GM19455 (cell line): ENCODE data around the gene GRIK2.
"Not testable (repeated sequence)": the region's sequence is repeated elsewhere in the genome, so short reads cannot be mapped to it uniquely, and the experiment has no call there.

Experiments
- ATAC-seq: cut with Tn5 transposase; IDR thresholded peaks from one replicate; pipeline ENCODE4 v1.9.1; 2021; ENCODE audit not compliant: unreplicated experiment

The GRIK2 gene

DNA sequence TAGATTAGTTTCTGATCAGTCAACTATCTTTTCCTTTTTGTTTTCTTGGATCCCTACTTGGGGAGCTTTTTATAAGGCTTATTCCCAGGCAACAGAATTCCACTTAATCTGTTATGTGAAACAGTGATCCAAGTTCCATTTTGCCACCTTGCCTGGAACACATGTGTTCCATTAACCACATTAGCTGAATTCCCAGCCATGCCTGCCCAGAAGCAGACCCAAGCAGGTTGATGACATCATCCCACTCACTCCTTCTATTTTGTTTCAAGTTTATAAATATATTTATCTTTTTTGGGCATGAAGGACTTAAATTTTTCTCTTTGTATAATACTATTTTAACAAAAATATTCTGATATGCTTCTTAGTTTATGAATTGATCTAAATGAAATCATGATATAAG, 587.4 kb downstream of the GRIK2 start:
- no peak for ATAC-seq

DNA sequence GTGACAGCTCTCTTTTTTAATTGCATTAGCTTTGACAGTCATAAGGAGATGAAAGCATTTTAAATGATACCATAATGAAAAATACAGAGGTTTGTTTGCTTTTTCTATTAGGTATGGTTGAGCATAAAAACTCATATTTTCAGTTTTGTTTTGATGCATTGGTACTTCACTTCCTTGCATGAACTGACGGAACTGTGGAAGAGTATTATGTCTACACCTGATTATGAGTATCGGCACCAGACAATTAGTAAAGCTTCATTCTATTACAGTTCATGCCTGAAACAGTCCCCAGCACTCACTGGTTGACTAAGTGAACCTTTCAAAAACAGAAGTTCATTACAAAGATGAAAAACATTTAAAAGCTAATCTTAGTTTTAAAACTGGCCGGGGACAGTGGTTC, 593.0 kb downstream of the GRIK2 start:
- ATAC-seq: no peak

DNA sequence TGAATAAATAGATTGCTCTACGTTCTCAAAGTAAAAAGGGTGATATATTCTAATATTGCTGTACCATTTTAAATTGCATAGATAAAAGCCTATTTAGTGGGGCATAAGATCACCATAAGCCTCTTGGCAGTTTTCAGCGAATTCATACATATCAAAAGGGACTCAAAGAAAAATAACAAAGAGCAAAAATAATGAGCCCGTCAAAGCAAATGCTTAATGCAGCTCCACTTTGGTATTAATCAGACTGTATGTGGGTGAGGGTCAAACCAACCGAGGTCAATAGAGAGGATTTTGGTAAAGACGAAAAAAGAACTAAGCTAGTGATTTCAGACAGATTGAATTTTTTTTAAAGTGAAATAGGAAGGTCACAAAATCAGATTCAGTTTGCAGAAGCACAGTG, 598.8 kb downstream of the GRIK2 start:
- ATAC-seq: no peak

DNA sequence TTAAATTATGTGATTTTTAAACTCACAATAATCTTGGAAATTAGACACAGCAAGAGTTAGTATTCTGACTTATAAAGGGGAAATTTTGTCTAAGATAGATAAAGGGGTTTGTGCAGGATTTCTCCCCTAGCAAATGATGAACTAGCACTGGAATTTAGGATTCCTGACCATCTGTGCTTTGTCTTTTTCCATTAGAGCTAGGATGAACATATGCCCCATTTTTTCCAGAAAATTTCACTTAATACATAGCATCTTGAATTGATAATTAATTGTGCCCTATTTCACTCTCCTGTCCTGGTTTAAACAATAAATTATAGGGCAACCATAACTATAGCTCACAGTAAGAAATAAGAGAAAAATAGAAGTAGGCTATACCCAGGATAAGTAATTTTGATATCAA, 601.0 kb downstream of the GRIK2 start:
- no peak for ATAC-seq

DNA sequence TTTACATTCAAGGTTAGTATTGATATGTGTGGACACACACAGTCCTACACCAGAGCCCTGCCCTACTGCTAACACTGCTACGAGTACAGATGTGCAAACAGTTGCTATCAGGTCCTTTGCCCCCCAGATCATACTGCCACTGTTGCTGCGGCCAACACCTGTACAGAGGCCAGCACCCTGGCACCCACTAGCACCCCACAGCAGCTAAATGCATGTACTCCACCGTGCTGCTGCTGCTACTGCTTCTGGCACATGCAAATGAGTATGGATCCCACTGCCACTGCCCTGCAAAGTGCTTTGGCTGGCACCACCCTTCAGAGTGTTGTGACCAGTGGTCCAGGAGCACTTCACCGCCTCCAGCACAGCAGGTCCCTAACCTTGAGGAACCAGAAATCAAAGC, 621.9 kb downstream of the GRIK2 start:
- ATAC-seq: no peak

DNA sequence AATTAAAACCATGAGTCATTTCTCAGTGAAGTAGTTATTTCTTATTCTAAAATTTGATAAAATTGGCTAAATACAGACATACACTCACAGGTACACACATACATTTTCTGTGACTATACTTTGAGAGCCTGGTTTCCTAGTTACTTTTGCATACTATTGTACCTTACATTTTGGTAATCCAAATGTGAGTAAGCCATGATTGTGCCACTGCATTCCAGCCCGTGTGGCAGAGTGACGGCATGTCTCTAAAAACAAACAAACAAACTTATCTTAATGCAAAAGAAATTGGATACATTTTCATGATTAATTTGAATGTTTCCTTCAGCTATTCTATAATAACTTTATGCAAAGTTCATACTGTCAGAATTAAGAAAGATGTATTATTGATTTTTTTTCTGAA, 628.8 kb downstream of the GRIK2 start:
- no peak for ATAC-seq

DNA sequence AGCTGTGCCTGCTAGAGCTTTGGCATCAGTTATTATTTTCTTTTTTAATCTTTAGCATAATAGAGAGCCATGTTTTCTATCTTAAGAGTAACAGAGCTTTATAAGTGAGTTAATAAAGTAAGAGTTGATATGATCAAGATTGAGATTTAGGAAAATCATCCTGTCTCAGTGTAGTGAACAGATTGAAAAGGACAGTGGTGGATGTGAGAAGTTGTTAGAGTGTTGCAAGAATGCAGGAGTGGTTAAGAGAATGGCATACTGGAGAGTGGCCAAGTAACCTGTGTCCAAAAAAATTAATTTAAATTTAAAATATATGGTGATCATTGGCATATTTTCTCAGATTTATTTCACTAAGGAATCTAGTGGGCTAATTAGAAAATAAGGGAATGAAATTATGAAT, 629.3 kb downstream of the GRIK2 start:
- no peak for ATAC-seq

DNA sequence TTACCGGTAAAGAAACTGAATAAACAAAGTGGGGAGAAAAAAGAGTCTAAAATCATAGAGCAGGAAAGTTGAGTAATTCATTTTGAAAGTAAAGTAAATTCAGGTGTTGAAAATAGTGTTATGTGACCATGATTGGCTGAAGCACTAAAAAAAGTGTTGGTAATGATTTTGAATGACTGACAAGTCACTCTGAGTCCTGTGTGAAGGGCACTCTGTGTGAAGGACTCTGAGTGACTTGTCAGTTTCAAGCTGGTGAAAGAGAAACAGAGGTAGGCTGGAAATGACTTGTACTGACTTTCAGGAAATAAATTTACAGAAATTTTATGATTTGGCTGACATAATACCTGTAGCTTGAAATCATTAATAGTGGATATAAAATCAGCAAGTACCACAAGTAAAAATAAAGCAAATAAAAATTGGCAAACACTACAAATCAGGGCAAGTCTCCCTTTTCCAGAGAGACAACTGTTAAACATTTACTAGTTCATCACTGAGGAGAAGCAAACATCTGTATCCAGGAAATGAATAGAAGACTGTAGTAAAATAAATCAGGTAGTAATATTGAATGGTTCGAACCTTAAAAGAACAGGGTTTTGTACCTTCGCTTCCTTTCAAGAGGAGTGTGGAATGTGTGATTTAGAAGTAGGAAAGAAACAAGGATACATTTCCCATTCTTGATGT, 630.6 kb downstream of the GRIK2 start:
- no peak for ATAC-seq

DNA sequence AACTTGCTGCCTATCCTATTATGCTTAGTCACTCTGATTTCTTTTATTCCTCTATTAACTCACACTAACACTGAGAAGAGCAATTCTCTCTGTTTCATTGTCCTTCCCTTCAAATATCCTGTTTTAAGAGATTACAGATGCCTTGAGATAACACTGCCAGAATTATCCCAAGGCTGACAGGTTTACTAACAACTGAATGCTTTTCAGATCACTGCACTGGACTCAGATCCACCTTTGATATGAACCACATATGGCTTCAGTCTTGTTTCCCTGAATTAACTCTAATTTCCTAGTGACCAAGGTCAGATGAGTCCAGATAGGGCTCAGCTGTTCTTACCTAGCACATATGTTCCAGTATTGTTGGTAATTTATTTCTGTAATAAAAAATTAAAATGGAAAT, 633.1 kb downstream of the GRIK2 start:
- no peak for ATAC-seq

DNA sequence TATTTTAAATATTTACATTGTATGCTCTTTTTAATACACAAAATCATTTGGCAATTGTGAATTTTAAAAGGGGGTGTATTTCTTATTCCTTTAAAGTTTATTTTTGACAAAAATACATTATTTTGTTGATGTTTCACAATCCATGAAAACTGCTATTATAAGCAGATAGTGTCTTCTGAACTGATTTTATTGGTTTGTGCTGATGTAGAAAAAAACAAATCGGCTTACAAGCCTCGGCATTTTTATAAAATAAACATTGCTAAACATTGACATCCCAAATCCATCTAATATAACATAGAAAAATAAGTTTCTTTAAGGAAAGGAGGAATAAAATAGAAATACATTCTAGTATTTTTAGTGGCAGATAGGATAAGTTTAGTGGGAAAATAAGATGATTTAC, 634.7 kb downstream of the GRIK2 start:
- ATAC-seq: no peak

DNA sequence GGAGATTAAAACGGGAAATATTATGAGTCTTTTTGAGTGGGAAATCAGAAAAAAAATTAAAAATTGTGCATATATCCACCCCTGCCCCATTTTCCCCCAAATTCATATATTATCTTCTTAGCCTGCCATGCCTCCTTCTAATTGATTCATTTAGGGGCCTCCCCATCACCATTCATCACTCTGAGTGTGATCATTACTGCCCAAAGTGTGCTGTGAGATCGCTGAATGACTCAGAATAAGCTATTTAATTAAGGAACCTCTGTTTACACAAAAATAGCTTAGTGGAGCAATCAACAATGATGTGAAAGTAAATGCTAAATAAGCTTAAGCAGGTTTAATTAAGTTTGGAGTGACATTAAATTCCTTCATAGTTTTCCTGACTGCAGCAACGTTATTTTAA, 645.5 kb downstream of the GRIK2 start:
- ATAC-seq: no peak

DNA sequence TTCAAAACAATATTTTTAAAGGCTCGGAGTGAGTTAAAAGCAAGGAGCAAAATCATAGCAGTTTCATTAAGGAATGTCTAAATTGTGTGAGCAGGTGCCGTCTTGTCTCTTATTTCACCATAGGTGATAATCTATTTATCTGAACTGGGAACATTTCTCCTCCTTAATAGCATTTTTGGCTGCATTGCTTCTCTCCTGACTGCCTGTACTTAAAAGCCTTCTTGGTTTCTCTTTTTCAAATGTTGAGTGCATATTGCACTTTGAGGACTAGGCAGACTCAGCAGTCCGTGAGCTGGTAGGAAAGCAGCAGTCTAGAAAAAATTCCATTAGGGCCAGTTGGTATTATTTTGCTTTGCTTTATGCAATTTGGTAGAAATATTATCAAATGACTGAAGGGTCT, 645.9 kb downstream of the GRIK2 start:
- ATAC-seq: no peak

DNA sequence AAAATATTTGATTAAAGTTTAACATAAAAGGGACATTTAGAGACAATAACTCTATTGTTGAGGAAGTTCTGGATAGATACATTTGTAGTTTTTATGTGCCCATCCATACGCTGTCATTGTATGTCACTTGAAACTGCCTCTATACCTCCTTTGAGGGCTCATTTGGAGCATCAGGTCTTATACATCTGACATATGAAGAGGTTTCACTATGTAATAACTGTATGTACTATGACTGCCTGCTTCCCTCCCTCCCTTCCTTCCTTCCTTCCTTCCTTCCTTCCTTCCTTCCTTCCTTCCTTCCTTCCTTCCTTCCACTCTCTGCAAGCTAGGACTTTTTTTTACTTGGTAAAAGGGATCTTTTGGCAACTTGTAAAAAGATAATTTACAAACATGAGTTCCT, 657.5 kb downstream of the GRIK2 start:
- no peak for ATAC-seq

DNA sequence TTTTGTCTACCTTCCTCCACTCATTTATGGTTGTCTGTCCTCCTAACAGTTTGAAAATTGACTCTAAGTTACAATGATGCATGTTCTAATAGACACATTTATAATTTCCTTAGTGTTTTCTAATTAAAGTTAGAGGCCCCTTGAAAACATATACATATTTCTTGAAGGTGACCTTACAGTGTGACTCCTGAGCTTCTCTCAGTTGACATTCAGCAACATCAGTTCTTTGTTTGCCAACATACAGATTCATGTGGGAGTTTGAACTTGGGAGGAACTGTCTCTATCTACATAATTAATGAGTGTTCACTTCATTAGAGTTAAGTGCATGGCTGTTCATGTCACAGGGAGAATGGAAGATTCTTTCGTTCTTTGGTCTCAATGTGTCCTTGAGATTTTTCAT, 658.2 kb downstream of the GRIK2 start:
- ATAC-seq: no peak

DNA sequence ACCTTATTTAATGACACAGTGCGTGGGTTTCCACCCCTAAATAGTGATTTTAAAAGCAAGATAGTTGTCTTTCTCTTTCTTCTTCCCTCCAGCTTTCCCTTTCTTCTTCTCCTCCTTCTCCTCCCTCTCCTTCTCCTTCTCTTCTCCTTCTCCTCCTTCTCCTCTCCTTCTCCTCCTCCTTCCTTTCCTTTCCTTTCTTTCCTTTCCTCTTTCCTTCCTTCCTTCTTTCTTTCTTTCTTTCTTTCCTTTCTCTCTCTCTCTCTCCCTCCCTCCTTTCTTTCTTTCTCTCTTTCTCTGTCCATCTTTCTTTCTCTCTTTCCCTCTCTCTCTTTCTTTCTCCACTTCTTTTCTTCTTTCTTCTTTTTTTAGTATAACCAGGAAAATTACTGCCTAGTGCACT, 670.6 kb downstream of the GRIK2 start:
- no peak for ATAC-seq

DNA sequence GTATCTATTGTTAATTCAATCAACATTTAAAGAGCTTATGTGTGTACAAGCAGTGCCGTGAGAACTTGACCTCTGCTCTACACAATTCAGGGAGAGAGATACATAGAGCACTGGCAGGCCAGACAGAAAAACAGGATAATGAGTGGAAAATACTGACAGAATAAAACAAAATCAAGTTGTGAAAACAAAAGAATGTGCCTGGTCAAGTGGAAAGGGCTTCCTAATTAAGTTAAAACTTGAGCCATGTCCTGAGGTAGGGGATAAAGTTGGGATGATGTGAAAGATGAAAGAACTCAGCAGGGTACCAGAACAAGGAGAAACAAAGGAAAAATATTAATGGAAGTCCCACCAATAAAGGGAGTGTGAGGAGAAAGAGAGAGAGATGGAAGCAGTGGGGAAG, 672.8 kb downstream of the GRIK2 start:
- ATAC-seq: no peak

DNA sequence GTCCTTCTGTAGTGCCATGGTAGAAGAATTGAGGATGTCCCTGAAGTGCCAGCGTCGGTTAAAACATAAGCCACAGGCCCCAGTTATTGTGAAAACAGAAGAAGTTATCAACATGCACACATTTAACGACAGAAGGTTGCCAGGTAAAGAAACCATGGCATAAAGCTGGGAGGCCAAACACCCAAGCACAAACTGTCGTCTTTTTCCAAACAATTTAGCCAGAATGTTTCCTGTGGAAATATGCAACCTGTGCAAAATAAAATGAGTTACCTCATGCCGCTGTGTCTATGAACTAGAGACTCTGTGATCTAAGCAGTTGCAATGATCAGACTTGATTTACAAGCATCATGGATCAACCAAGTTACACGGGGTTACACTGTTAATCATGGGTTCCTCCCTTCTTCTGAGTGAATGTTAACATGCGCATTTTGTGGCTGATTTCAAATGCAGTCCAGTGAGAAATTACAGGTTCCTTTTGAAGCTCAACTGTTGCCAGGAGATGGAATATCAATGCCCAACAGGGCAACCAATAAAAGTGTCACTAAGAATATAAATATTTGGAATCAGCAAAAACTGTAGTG, 674.9 kb downstream of the GRIK2 start:
- no peak for ATAC-seq

DNA sequence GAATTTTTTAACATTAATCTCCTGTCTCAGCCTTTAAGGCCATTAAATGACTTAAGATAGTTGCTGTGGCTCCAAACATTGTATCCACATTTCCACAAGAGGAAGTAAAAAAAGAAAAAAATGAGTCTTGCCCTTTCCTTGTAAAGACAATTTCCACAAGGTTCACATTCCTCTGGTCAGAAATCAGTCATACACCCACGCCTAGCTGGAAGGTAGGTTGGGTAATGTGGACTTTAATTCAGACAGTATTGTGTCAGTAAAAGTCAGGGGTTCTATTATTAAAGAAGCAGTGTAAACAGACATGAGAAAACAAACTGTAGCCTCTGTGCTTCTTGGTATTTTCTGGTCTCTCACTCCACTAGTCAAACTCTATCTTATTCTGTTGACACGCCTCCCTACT, 682.0 kb downstream of the GRIK2 start:
- no peak for ATAC-seq

DNA sequence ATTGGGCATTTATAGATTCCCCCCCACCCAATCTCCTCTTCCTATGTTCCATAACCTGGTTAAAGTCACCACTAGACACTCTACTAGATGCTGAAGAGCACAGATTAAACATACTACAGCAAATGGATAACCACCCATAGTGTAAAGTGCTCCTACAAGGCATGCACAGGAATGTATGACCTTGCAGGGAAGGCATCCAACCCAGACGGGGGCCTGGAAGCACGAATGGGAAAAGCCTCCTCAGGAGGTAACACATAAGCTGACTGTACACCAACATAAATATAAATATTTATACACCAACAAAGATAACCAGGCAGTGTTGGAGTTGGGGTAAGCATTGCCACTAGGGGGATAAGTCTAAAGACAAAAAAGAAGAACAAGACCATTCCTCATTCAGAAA, 691.7 kb downstream of the GRIK2 start:
- no peak for ATAC-seq

DNA sequence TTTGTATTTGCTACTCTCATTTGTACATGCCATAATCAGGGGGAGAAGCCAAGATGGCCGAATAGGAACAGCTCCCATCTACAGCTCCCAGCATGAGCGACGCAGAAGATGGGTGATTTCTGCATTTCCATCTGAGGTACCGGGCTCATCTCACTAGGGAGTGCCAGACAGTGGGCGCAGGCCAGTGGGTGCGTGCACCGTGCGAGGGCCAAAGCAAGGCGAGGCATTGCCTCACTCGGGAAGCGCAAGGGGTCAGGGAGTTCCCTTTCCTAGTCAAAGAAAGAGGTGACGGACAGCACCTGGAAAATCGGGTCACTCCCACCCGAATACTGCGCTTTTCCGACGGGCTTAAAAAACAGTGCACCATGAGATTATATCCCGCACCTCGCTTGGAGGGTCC, 694.7 kb downstream of the GRIK2 start:
- not testable (repeated sequence) for ATAC-seq

DNA sequence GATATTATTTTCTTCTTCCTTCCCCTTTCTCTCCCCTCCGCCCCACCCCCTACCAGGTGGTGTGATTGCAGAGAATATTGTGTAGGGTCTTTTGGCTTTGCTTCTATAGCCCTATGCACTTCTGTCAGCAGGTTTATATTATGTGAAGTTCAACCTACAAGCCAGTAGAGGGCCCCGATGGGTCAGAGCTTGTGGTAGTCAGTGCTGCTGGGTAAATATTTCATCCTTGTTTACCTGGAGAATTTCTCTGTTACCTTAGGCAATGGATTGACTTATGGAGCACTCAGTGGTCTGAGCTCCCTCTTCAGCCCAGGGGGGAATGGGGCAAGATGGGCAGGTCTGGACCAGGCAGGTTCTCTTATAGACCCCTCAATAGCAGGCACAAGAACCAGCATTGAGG, 720.9 kb downstream of the GRIK2 start:
- ATAC-seq: no peak

DNA sequence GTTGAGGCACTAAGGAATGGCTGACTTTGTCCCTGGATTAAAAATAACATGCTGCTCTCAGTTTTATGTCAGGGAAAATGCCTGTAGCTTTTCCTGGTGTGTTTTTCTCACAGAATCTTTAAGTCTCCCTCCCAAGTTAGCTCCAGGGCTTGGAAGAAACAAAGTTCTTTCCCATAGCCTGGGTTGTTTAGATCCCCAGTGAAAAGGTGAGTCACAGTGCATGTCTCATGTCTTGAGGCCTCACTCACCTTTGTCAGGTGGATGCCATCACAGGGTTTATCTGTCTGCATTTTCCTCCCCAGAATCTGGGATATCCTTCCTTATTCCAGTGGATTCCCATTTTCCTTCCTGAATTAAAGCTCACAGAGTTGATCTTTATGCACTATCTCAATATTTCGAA, 722.4 kb downstream of the GRIK2 start:
- ATAC-seq: no peak

DNA sequence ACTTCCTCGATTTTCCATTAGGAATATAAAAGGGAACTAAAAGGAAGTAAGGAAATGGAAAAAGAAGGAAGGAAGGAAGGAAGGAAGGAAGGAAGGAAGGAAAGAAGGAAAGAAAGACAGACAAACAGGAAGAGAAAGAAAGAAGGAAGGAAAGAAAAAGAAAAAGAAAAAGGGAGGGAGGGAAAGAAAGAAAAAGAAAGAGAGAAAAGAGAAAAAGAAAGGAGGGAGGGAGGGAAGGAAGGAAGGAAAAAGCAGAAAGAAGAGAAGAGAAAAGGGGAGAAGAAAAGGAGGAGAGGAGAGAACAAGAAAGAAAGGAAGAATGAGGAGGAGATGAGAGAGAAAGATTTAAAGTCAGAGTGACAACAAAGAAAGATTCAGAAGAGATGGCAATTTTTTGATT, 724.5 kb downstream of the GRIK2 start:
- ATAC-seq: no peak
